Measurements from ENCODE around the gene ACTA2.

Gene ACTA2

GRCh38 chr10:88908194-88908593, 44.4 kb downstream of the ACTA2 start:
- H2AFZ ChIP-seq (ENCODE audit: low read length): no peak overlapping the region
- no peaks in the 10 kb centered on the region for H3K9me2 ChIP-seq (ENCODE audit: low read depth, low read length)
- no peaks in the 10 kb centered on the region for H3K27me3 ChIP-seq (ENCODE audit: insufficient read depth, low read length)
- no peaks in the 10 kb centered on the region for H3F3A ChIP-seq (ENCODE audit: insufficient read depth, low read length)
- no peaks in the 10 kb centered on the region for H3K79me2 ChIP-seq (ENCODE audit: insufficient read depth, low read length)
- TF ChIP-seq CTCF (IDR thresholded peaks at IDR 0.05; ENCODE audit: low read length): no peak
- TF ChIP-seq EZH2 (IDR thresholded peaks at IDR 0.05; ENCODE audit: borderline replicate concordance, low read length): no peak
- H4K20me1 ChIP-seq (ENCODE audit: insufficient read depth, low read length): no peaks in the 10 kb centered on the region
- H3K36me3 ChIP-seq (ENCODE audit: insufficient read depth, low read length): peaks cover 16% of the 10 kb centered on the region
- H3K9ac ChIP-seq (ENCODE audit: low read length): no peak overlapping the region
- no peak overlapping the region for H3K4me3 ChIP-seq (ENCODE audit: low read depth, low read length, poor library complexity, severe bottlenecking)
- no peaks in the 10 kb centered on the region for H3K9me3 ChIP-seq (ENCODE audit: low read length)
- no peak overlapping the region for H3K27ac ChIP-seq (ENCODE audit: low read depth, low read length, poor library complexity, severe bottlenecking)
- H3K4me2 ChIP-seq (ENCODE audit: low read length): no peak overlapping the region
- H3K4me1 ChIP-seq (ENCODE audit: insufficient read depth, low read length, severe bottlenecking): no peaks in the 10 kb centered on the region

- Histone ChIP-seq H4K20me1 (ENCODE audit: insufficient read depth, low read length) (no peaks in the 10 kb centered on the region), H3K36me3 (ENCODE audit: insufficient read depth, low read length) (peaks cover 20% of the 10 kb centered on the region)
- TF ChIP-seq CTCF (IDR thresholded peaks at IDR 0.05; ENCODE audit: low read length) (no peak), EZH2 (IDR thresholded peaks at IDR 0.05; ENCODE audit: borderline replicate concordance, low read length) (no peak)
Observed at GRCh38 chr10:88906921-88907320, 45.7 kb downstream of the ACTA2 start.

GRCh38 chr10:88903715-88904114, 48.9 kb downstream of the ACTA2 start:
- H3K9me3 ChIP-seq (ENCODE audit: low read length): no peaks in the 10 kb centered on the region
- TF ChIP-seq EZH2 (IDR thresholded peaks at IDR 0.05; ENCODE audit: borderline replicate concordance, low read length) (no peak), CTCF (IDR thresholded peaks at IDR 0.05; ENCODE audit: low read length) (no peak)
- H3K9ac ChIP-seq (ENCODE audit: low read length): no peak overlapping the region
- H3K79me2 ChIP-seq (ENCODE audit: insufficient read depth, low read length): no peaks in the 10 kb centered on the region
- no peaks in the 10 kb centered on the region for H3K27me3 ChIP-seq (ENCODE audit: insufficient read depth, low read length)
- H4K20me1 ChIP-seq (ENCODE audit: insufficient read depth, low read length): no peaks in the 10 kb centered on the region
- no peaks in the 10 kb centered on the region for H3K9me2 ChIP-seq (ENCODE audit: low read depth, low read length)
- H3F3A ChIP-seq (ENCODE audit: insufficient read depth, low read length): no peaks in the 10 kb centered on the region
- H3K4me3 ChIP-seq (ENCODE audit: low read depth, low read length, poor library complexity, severe bottlenecking): no peak overlapping the region
- peaks cover 20% of the 10 kb centered on the region for H3K36me3 ChIP-seq (ENCODE audit: insufficient read depth, low read length)
- peaks cover 10% of the 10 kb centered on the region for H3K4me1 ChIP-seq (ENCODE audit: insufficient read depth, low read length, severe bottlenecking)
- no peak overlapping the region for H2AFZ ChIP-seq (ENCODE audit: low read length)
- no peak overlapping the region for H3K27ac ChIP-seq (ENCODE audit: low read depth, low read length, poor library complexity, severe bottlenecking)
- no peak overlapping the region for H3K4me2 ChIP-seq (ENCODE audit: low read length)

More at GRCh38 chr10:88906921-88907320, 45.7 kb downstream of the ACTA2 start:
- H3K9me2 ChIP-seq (ENCODE audit: low read depth, low read length): no peaks in the 10 kb centered on the region
- no peaks in the 10 kb centered on the region for H3F3A ChIP-seq (ENCODE audit: insufficient read depth, low read length)
- no peaks in the 10 kb centered on the region for H3K9me3 ChIP-seq (ENCODE audit: low read length)
- H3K4me2 ChIP-seq (ENCODE audit: low read length): no peak overlapping the region
- no peaks in the 10 kb centered on the region for H3K79me2 ChIP-seq (ENCODE audit: insufficient read depth, low read length)
- no peaks in the 10 kb centered on the region for H3K27me3 ChIP-seq (ENCODE audit: insufficient read depth, low read length)
- peaks cover 2% of the 10 kb centered on the region for H3K4me1 ChIP-seq (ENCODE audit: insufficient read depth, low read length, severe bottlenecking)
- H3K4me3 ChIP-seq (ENCODE audit: low read depth, low read length, poor library complexity, severe bottlenecking): no peak overlapping the region
- H3K27ac ChIP-seq (ENCODE audit: low read depth, low read length, poor library complexity, severe bottlenecking): no peak overlapping the region
- no peak overlapping the region for H2AFZ ChIP-seq (ENCODE audit: low read length)
- no peak overlapping the region for H3K9ac ChIP-seq (ENCODE audit: low read length)
